HEK293 (cell line): ENCODE data around the gene CC2D1B.

Experiments used
- CTCF ChIA-PET: fragments of 350-600 bp; formaldehyde crosslinking; extraction: SDS; loops from one replicate; lab custom pipeline; 2021; ENCODE audit warnings: antibody characterized with exemption; lab: Yijun Ruan, JAX
- POLR2A ChIA-PET: fragments of 300-600 bp; formaldehyde crosslinking; extraction: SDS; loops from one replicate; lab custom pipeline; 2020; ENCODE audit warnings: antibody characterized with exemption, inconsistent platforms; lab: Yijun Ruan, JAX
- H3K27ac ChIP-seq: fragments of 200-500 bp; sonication (Bioruptor generic); 2 replicates; pipeline ENCODE4 v1.5.1; 2014; ENCODE audit warnings: low read depth, low read length, control low read depth, inconsistent platforms; ENCODE audit errors: extremely low read depth
- H3K36me3 ChIP-seq, 2 experiments: fragments of 200-500 bp in 1 of 2; sonication (Bioruptor generic) in 1 of 2; 1 replicate in 1 of 2; 2 replicates in 1 of 2; pipeline ENCODE4 v1.5.1; 2014 to 2017; ENCODE audit warnings: inconsistent platforms in 2 of 2, low read length in 2 of 2; ENCODE audit not compliant: control insufficient read depth in 2 of 2, insufficient read depth in 1 of 2
- H3K4me1 ChIP-seq: fragments of 200-500 bp; sonication (Bioruptor generic); 2 replicates; pipeline ENCODE4 v1.5.1; 2014; ENCODE audit warnings: mild to moderate bottlenecking, low read length, inconsistent platforms; ENCODE audit not compliant: control insufficient read depth, insufficient read depth
- H3K4me3 ChIP-seq: 2 replicates; pipeline ENCODE4 v1.5.1; 2011; ENCODE audit warnings: low read depth, mild to moderate bottlenecking, control low read depth, low read length, moderate library complexity
- H3K9me3 ChIP-seq: fragments of 200-500 bp; sonication (Bioruptor generic); 2 replicates; pipeline ENCODE4 v1.5.1; 2014; ENCODE audit warnings: low read depth, low read length, inconsistent platforms; ENCODE audit not compliant: control insufficient read depth, insufficient read depth
- FEZF1 ChIP-seq: fragments of 450-650 bp; formaldehyde crosslinking; IDR thresholded peaks from 2 replicates; pipeline ENCODE4 v1.5.1; 2016; ENCODE audit warnings: missing biosample characterization, missing genetic modification characterization
- ZBTB8A ChIP-seq: fragments of 450-650 bp; formaldehyde crosslinking; IDR thresholded peaks from 2 replicates; pipeline ENCODE4 v1.5.1; 2016; ENCODE audit warnings: missing biosample characterization, missing genetic modification characterization
- ZIC2 ChIP-seq: fragments of 450-650 bp; formaldehyde crosslinking; IDR thresholded peaks from 2 replicates; pipeline ENCODE4 v1.5.1; 2016; ENCODE audit warnings: missing biosample characterization, missing genetic modification characterization
- ZNF112 ChIP-seq: fragments of 450-650 bp; formaldehyde crosslinking; IDR thresholded peaks from 2 replicates; pipeline ENCODE4 v1.5.0; 2017; ENCODE audit warnings: missing biosample characterization, missing genetic modification characterization
- ZNF146 ChIP-seq: fragments of 450-650 bp; formaldehyde crosslinking; IDR thresholded peaks from 2 replicates; pipeline ENCODE4 v1.5.1; 2016; ENCODE audit warnings: missing biosample characterization, missing genetic modification characterization
- ZNF292 ChIP-seq: fragments of 450-650 bp; formaldehyde crosslinking; IDR thresholded peaks from 2 replicates; pipeline ENCODE4 v1.5.1; 2016; ENCODE audit warnings: low read depth, missing biosample characterization, missing genetic modification characterization, borderline replicate concordance
- ZNF433 ChIP-seq: fragments of 450-650 bp; formaldehyde crosslinking; IDR thresholded peaks from 2 replicates; pipeline ENCODE4 v1.5.1; 2016; ENCODE audit warnings: missing biosample characterization, missing genetic modification characterization, low read depth
- ZNF510 ChIP-seq: fragments of 450-650 bp; formaldehyde crosslinking; IDR thresholded peaks from 2 replicates; pipeline ENCODE4 v1.5.1; 2018; ENCODE audit warnings: mild to moderate bottlenecking, missing genetic modification characterization, missing biosample characterization; ENCODE audit not compliant: insufficient replicate concordance
- ZNF544 ChIP-seq: fragments of 450-650 bp; formaldehyde crosslinking; IDR thresholded peaks from 2 replicates; pipeline ENCODE4 v1.5.0; 2017; ENCODE audit warnings: missing biosample characterization, missing genetic modification characterization
- TF ChIP-seq, protein P1 (sequence below): fragments of 450-650 bp; formaldehyde crosslinking; IDR thresholded peaks from 2 replicates; pipeline ENCODE4 v1.5.1; 2016; ENCODE audit warnings: missing biosample characterization, missing genetic modification characterization, low read depth
- TF ChIP-seq, protein P2 (sequence below): fragments of 450-650 bp; formaldehyde crosslinking; IDR thresholded peaks from 2 replicates; pipeline ENCODE4 v1.5.1; 2016; ENCODE audit warnings: missing biosample characterization, missing genetic modification characterization
- TF ChIP-seq, protein P3 (sequence below): fragments of 450-650 bp; formaldehyde crosslinking; IDR thresholded peaks from 2 replicates; pipeline ENCODE4 v1.5.0; 2017; ENCODE audit warnings: missing biosample characterization, missing genetic modification characterization, borderline replicate concordance
- TF ChIP-seq, protein P4 (sequence below): fragments of 450-650 bp; formaldehyde crosslinking; IDR thresholded peaks from 2 replicates; pipeline ENCODE4 v1.5.1; 2016; ENCODE audit warnings: missing biosample characterization, missing genetic modification characterization

CC2D1B gene

DNA sequence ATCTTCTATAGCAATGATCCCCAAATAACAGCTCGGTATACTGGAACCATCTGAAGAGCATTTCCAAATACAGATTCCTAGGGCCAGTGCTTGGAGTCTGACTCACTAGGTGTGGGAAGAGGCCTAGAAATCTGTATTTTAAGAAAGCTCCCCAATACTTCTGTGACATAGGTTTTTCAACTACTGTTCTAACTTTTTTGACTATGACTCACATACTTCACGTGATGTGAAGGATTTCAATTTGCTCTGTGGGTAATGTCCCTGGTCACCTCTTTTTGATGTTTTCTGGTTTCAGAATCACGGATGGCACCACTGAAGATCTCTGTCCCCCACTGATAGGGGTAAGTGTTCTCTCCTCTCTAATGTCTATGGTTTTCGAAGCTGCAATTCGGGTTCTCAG, 27.2 kb upstream of the CC2D1B start:
- Histone ChIP-seq H3K4me3 (no peak overlapping the region), H3K4me1 (no peaks in the 10 kb centered on the region), H3K9me3 (no peaks in the 10 kb centered on the region), H3K27ac (no peak overlapping the region), H3K36me3 (peaks cover 16 to 83% of the 10 kb centered on the region in 2 experiments; a peak in 2 of 3 replicates)
- TF ChIP-seq FEZF1 (tag by site-specific recombination) (no peak), ZNF146 (tag by site-specific recombination) (no peak), ZIC2 (tag by site-specific recombination) (no peak), ZNF510 (tag by site-specific recombination) (no peak), ZNF544 (tag by site-specific recombination) (no peak), ZNF292 (tag by site-specific recombination) (no peak), ZNF112 (tag by site-specific recombination) (no peak), ZNF433 (tag by site-specific recombination) (no peak), ZBTB8A (tag by site-specific recombination) (no peak)
- ChIA-PET POLR2A (interaction anchor here (1.7 kb wide), 1 partner anchor 11 kb away, joined by 6 read pairs; the partner anchor contains the start of genes ORC1 and PRPF38A), CTCF (no interaction called here)

DNA sequence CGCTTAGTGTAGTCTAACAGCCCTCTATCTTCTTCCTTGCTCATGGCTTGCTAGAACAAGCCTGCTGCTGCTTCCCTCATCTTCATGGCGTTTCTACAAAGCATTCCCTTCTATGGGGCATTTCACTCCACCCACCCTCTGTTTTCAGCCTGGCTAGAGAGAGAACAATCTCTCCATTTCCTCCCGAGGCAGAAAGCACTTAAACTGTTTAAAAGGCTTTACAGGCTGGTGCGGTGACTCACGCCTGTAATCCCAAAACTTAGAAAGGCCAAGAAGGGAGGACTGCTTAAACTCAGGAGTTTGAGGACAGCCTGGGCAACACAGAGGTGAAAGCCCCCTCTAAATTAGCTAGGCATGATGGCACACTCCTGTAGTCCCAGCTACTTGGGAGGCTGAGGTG, 20.5 kb upstream of the CC2D1B start:
- Histone ChIP-seq H3K4me3 (no peak overlapping the region), H3K4me1 (no peaks in the 10 kb centered on the region), H3K9me3 (no peaks in the 10 kb centered on the region), H3K36me3 (peaks cover 27 to 89% of the 10 kb centered on the region in 2 experiments), H3K27ac (no peak overlapping the region)
- POLR2A ChIA-PET = no interaction called here
- TF ChIP-seq ZNF146 (tag by site-specific recombination) (no peak), FEZF1 (tag by site-specific recombination) (no peak)
- TF ChIP-seq, protein P1, sequence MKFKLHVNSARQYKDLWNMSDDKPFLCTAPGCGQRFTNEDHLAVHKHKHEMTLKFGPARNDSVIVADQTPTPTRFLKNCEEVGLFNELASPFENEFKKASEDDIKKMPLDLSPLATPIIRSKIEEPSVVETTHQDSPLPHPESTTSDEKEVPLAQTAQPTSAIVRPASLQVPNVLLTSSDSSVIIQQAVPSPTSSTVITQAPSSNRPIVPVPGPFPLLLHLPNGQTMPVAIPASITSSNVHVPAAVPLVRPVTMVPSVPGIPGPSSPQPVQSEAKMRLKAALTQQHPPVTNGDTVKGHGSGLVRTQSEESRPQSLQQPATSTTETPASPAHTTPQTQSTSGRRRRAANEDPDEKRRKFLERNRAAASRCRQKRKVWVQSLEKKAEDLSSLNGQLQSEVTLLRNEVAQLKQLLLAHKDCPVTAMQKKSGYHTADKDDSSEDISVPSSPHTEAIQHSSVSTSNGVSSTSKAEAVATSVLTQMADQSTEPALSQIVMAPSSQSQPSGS = no peak
- TF ChIP-seq, protein P2, sequence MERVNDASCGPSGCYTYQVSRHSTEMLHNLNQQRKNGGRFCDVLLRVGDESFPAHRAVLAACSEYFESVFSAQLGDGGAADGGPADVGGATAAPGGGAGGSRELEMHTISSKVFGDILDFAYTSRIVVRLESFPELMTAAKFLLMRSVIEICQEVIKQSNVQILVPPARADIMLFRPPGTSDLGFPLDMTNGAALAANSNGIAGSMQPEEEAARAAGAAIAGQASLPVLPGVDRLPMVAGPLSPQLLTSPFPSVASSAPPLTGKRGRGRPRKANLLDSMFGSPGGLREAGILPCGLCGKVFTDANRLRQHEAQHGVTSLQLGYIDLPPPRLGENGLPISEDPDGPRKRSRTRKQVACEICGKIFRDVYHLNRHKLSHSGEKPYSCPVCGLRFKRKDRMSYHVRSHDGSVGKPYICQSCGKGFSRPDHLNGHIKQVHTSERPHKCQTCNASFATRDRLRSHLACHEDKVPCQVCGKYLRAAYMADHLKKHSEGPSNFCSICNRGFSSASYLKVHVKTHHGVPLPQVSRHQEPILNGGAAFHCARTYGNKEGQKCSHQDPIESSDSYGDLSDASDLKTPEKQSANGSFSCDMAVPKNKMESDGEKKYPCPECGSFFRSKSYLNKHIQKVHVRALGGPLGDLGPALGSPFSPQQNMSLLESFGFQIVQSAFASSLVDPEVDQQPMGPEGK = no peak
- TF ChIP-seq, protein P3, sequence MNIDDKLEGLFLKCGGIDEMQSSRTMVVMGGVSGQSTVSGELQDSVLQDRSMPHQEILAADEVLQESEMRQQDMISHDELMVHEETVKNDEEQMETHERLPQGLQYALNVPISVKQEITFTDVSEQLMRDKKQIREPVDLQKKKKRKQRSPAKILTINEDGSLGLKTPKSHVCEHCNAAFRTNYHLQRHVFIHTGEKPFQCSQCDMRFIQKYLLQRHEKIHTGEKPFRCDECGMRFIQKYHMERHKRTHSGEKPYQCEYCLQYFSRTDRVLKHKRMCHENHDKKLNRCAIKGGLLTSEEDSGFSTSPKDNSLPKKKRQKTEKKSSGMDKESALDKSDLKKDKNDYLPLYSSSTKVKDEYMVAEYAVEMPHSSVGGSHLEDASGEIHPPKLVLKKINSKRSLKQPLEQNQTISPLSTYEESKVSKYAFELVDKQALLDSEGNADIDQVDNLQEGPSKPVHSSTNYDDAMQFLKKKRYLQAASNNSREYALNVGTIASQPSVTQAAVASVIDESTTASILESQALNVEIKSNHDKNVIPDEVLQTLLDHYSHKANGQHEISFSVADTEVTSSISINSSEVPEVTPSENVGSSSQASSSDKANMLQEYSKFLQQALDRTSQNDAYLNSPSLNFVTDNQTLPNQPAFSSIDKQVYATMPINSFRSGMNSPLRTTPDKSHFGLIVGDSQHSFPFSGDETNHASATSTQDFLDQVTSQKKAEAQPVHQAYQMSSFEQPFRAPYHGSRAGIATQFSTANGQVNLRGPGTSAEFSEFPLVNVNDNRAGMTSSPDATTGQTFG = no peak
- TF ChIP-seq, protein P4, sequence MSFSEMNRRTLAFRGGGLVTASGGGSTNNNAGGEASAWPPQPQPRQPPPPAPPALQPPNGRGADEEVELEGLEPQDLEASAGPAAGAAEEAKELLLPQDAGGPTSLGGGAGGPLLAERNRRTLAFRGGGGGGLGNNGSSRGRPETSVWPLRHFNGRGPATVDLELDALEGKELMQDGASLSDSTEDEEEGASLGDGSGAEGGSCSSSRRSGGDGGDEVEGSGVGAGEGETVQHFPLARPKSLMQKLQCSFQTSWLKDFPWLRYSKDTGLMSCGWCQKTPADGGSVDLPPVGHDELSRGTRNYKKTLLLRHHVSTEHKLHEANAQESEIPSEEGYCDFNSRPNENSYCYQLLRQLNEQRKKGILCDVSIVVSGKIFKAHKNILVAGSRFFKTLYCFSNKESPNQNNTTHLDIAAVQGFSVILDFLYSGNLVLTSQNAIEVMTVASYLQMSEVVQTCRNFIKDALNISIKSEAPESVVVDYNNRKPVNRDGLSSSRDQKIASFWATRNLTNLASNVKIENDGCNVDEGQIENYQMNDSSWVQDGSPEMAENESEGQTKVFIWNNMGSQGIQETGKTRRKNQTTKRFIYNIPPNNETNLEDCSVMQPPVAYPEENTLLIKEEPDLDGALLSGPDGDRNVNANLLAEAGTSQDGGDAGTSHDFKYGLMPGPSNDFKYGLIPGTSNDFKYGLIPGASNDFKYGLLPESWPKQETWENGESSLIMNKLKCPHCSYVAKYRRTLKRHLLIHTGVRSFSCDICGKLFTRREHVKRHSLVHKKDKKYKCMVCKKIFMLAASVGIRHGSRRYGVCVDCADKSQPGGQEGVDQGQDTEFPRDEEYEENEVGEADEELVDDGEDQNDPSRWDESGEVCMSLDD (tag by site-specific recombination) = no peak
- CTCF ChIA-PET = no interaction called here
